ENCODE measurements around the gene TMEM184A. TPM values are rescaled to one million over a fixed set of nuclear protein-coding genes. Genes with fewer than 3 reads are reported as not detected.
A peak's percentile ranks its signal among the peaks of the same experiment; 100 is the strongest.

TMEM184A gene
- total and polyA plus RNA-seq, 2 donors (not counting 1 experiment from before 2014, with no cell fraction given), result not detected

DNA sequence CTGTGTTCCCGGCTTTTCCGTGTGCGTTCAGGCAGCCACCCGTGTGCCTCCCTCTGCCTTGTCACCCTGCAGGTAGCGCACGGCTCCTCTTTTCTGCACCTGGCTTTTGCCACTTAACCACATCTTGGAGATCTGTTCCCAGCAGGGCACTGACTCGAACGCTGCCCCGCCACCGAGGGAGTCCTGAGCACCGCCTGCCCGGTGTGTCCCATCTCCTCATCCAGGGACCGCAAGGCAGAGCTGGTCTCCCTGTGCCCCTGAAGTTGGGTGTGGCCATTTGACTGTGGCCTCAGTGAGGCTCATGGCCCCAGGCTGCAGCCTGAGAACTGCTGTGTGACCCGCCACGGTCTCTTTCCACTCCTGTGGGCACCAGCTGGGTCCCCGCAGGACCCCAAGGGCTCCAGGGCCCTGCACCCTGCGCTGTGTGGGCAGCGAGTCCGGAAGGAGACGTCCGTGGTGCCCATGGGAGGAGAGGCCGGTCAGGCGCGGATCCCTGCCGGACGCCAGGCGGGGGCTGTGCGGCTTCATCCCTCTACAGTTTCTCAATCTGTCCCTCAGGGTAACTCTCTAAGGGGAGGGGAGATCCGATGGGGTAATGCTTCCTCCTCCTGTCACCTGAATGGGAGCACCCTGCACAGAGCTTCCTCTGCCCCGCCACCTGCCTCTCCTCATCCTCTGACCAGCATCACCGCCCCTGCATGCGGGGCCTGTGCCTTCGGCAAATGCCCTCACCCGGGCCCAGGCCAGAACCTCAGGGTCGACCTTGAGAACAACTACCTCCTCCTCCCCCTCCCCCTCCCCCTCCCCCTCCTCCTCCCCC lies 50.1 kb downstream of the TMEM184A start:
- intact Hi-C loops (cut with micrococcal nuclease), result loop anchor here (2.0 kb wide), 1 partner anchor 47 kb away; the partner anchor contains the start of gene MICALL2
- peak overlapping the region; percentile 79 for H3K4me3 Mint-ChIP-seq
- Histone ChIP-seq H3K36me3 (replicated peaks in 1 of 2; ENCODE audit: control extremely low read depth in 1 of 2, control insufficient read depth in 1 of 2, extremely low read depth in 1 of 2, insufficient read depth in 2 of 2, low read length in 1 of 2) (peaks cover 0 to 14% of the 10 kb centered on the region in 2 experiments), H3K4me1 (ENCODE audit: control insufficient read depth in 2 of 2, insufficient read depth in 2 of 2, low read length in 2 of 2) (peaks cover 35 to 56% of the 10 kb centered on the region in 2 donors), H2AFZ (ENCODE audit: insufficient read depth, low read depth, low read length, poor library complexity, severe bottlenecking) (peak overlapping the region; percentile 51), H3K9ac (ENCODE audit: low read length) (peak overlapping the region; percentile 33), H3K4me2 (replicated peaks; ENCODE audit: low read depth, low read length, poor library complexity, severe bottlenecking) (peak overlapping the region; percentile 93), H3K4me3 (ENCODE audit: control extremely low read depth in 1 of 5, extremely low read depth in 1 of 5, insufficient read depth in 1 of 5, low read depth in 2 of 5, low read length in 4 of 5) (peak overlapping the region in 4 of 5 experiments; percentile 39 to 49 (median 44)), H3K27me3 (replicated peaks in 1 of 4; ENCODE audit: control extremely low read depth in 1 of 4, control insufficient read depth in 3 of 4, insufficient read depth in 4 of 4, low read length in 3 of 4) (no peaks in the 10 kb centered on the region), H3K27ac (ENCODE audit: low read length in 2 of 2) (peak overlapping the region; percentile 41 to 55), H3K9me3 (ENCODE audit: control extremely low read depth in 1 of 3, control insufficient read depth in 2 of 3, insufficient read depth in 1 of 3, low read length in 2 of 3) (no peaks in the 10 kb centered on the region), H3K79me2 (ENCODE audit: control insufficient read depth, insufficient read depth, low read length) (peaks cover 33% of the 10 kb centered on the region), H4K20me1 (ENCODE audit: control insufficient read depth, insufficient read depth, low read length, poor library complexity, severe bottlenecking) (peaks cover 30% of the 10 kb centered on the region)
- POLR2A ChIA-PET, result interaction anchor here (1.4 to 1.5 kb wide), 2 partner anchors 26 to 64 kb away, joined by 4 to 6 read pairs; partner anchors contain the start of gene PSMG3
- DNase-seq (peak; percentile 57), ATAC-seq (ENCODE audit: low read depth) (peak; percentile 8)
- CTCF ChIA-PET, result interaction anchor here (0.6 to 1.8 kb wide), 6 partner anchors 12 to 843 kb away, joined by 3 to 10 read pairs (median 3); partner anchors contain the start of gene TMEM184A
- WGBS (ENCODE audit: insufficient coverage), result 17% methylated on average over 20 of the region's 35 CpGs
- H3K9me3 Mint-ChIP-seq (ENCODE audit: insufficient read depth), result no peaks in the 10 kb centered on the region
- peak overlapping the region; percentile 72 for H3K27ac Mint-ChIP-seq
- H3K27me3 Mint-ChIP-seq, result no peaks in the 10 kb centered on the region
- TF ChIP-seq EZH2 (IDR thresholded peaks at IDR 0.05; ENCODE audit: borderline replicate concordance, insufficient read depth, low read depth, low read length, poor library complexity, severe bottlenecking), result no peak
- TF ChIP-seq, protein P1, sequence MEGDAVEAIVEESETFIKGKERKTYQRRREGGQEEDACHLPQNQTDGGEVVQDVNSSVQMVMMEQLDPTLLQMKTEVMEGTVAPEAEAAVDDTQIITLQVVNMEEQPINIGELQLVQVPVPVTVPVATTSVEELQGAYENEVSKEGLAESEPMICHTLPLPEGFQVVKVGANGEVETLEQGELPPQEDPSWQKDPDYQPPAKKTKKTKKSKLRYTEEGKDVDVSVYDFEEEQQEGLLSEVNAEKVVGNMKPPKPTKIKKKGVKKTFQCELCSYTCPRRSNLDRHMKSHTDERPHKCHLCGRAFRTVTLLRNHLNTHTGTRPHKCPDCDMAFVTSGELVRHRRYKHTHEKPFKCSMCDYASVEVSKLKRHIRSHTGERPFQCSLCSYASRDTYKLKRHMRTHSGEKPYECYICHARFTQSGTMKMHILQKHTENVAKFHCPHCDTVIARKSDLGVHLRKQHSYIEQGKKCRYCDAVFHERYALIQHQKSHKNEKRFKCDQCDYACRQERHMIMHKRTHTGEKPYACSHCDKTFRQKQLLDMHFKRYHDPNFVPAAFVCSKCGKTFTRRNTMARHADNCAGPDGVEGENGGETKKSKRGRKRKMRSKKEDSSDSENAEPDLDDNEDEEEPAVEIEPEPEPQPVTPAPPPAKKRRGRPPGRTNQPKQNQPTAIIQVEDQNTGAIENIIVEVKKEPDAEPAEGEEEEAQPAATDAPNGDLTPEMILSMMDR (IDR thresholded peaks at IDR 0.05), result no peak
- peaks cover 47% of the 10 kb centered on the region for H3K4me1 Mint-ChIP-seq

Data from B cell (primary cell).